ENCODE data around the gene TNRC6C. TPM values are rescaled to one million over a fixed set of nuclear protein-coding genes. Genes with fewer than 3 reads are reported as not detected.

The TNRC6C gene
- total RNA-seq, 1 experiment from 2014 or later: not detected

DNA sequence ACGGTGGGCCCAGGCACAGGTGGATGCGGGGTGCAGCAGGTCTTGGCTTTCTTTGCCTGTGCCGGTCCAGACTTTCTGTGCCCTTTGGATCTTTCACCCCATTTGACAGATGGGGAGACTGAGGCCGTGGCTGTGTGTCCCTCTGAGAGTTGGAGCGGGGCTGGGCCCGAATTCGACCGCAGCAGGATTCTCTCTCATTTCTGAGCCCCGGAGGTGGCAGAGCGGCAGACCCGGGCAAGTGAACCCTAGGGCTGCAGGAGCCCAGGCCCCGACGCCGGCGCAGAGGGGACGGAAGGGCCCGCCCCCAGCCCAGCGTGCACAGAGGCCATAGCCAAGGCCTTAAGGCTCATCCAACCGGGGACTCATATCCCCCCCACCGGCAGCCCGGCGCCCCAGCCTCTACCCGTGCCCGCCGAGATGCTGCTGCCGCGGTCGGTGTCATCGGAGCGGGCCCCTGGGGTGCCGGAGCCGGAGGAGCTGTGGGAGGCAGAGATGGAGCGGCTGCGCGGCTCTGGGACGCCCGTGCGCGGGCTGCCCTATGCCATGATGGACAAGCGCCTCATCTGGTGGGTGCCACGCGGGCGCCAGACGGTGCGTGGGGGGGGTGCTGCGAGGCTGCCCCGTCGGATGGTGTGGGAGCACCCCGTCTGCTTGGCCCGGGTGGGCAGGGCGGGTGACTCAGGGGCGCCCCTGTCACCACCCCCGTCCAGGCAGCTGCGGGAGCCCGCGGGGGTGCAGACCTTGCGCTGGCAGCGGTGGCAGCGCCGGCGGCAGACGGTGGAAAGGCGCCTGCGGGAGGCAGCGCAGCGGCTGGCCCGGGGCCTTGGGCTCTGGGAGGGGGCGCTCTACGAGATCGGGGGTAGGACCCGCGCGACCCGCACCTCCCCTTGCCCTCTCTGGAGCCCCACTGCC, 172.9 kb downstream of the TNRC6C start:
- Histone ChIP-seq H2AFZ (ENCODE audit: low read length) (no peak overlapping the region), H3K27me3 (ENCODE audit: low read length) (no peaks in the 10 kb centered on the region), H3K27ac (ENCODE audit: low read length) (peak overlapping the region; percentile 94), H3K79me2 (ENCODE audit: low read length) (peaks cover 34% of the 10 kb centered on the region), H3K9ac (ENCODE audit: low read length) (peak overlapping the region; percentile 95), H3K9me3 (ENCODE audit: low read length) (no peaks in the 10 kb centered on the region), H3K36me3 (ENCODE audit: insufficient read depth, low read length) (peaks cover 22% of the 10 kb centered on the region), H4K20me1 (ENCODE audit: insufficient read depth, low read depth, low read length) (no peaks in the 10 kb centered on the region), H3K9me2 (replicated peaks; ENCODE audit: insufficient read depth, low read length) (no peaks in the 10 kb centered on the region), H3K4me3 (ENCODE audit: low read length) (peak overlapping the region; percentile 88), H3K4me1 (ENCODE audit: low read length) (peaks cover 69% of the 10 kb centered on the region), H3K4me2 (ENCODE audit: low read depth, low read length, poor library complexity, severe bottlenecking) (peak overlapping the region; percentile 98)
- peak; percentile 86 for DNase-seq

DNA sequence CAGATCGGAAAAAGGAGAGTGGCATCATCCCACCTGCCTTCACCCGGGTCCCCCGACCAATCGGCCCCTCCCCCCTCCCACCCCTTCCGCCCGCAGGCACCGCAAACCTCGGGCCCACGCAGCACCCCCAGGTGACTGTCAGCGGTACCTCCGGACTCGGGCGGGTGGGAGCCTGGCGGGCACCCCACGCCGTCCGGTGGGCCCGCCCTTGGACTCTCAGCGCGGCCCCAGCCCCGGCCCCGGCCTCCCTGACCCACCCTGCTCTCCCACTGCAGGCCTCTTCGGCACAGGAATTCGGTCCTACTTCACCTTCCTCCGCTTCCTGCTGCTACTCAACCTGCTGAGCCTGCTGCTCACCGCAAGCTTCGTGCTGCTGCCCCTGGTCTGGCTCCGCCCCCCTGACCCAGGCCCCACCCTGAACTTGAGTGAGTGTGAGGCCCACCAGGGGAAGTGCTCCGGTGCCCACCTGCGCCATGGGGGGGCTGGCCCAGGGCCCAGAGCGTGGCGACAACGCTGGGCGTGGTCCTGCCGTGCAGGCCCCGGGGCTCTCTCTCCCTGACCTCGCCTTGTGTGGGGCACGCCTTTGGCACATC, 173.7 kb downstream of the TNRC6C start:
- Histone ChIP-seq H3K9me2 (replicated peaks; ENCODE audit: insufficient read depth, low read length) (no peaks in the 10 kb centered on the region), H3K27ac (ENCODE audit: low read length) (peak overlapping the region; percentile 94), H3K9me3 (ENCODE audit: low read length) (no peaks in the 10 kb centered on the region), H2AFZ (ENCODE audit: low read length) (no peak overlapping the region), H3K27me3 (ENCODE audit: low read length) (no peaks in the 10 kb centered on the region), H4K20me1 (ENCODE audit: insufficient read depth, low read depth, low read length) (no peaks in the 10 kb centered on the region), H3K4me2 (ENCODE audit: low read depth, low read length, poor library complexity, severe bottlenecking) (peak overlapping the region; percentile 98), H3K79me2 (ENCODE audit: low read length) (peaks cover 26% of the 10 kb centered on the region), H3K9ac (ENCODE audit: low read length) (peak overlapping the region; percentile 95), H3K36me3 (ENCODE audit: insufficient read depth, low read length) (peaks cover 22% of the 10 kb centered on the region), H3K4me1 (ENCODE audit: low read length) (peaks cover 69% of the 10 kb centered on the region), H3K4me3 (ENCODE audit: low read length) (peak overlapping the region; percentile 88)
- DNase-seq: peak; percentile 93

DNA sequence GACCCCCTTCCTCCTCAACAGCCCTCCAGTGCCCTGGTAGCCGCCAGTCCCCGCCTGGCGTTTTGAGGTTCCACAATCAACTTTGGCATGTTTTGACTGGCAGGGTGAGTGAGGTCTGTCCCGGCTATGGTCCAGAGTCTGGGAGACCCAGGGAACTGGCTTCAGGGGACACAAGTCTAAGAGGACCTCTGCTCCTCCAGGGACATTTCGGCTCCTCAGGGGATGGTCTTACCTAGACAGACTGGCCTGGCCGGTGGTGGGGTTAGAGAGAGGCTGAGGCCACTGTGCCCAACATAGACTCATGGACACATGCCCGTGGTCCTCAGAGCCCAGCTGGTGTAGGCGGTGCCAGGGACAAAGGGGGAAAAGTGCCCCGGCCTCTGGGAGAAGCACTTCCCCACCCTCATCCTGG, 174.3 kb downstream of the TNRC6C start:
- peak overlapping the region; percentile 88 for H3K4me3 ChIP-seq (ENCODE audit: low read length)
- H3K27ac ChIP-seq (ENCODE audit: low read length): peak overlapping the region; percentile 94
- H3K9me2 ChIP-seq (replicated peaks; ENCODE audit: insufficient read depth, low read length): no peaks in the 10 kb centered on the region
- no peaks in the 10 kb centered on the region for H3K27me3 ChIP-seq (ENCODE audit: low read length)
- peak overlapping the region; percentile 95 for H3K9ac ChIP-seq (ENCODE audit: low read length)
- no peak for DNase-seq
- peaks cover 20% of the 10 kb centered on the region for H3K79me2 ChIP-seq (ENCODE audit: low read length)
- H3K4me1 ChIP-seq (ENCODE audit: low read length): peaks cover 69% of the 10 kb centered on the region
- no peaks in the 10 kb centered on the region for H3K9me3 ChIP-seq (ENCODE audit: low read length)
- peaks cover 22% of the 10 kb centered on the region for H3K36me3 ChIP-seq (ENCODE audit: insufficient read depth, low read length)
- H4K20me1 ChIP-seq (ENCODE audit: insufficient read depth, low read depth, low read length): no peaks in the 10 kb centered on the region
- peak overlapping the region; percentile 98 for H3K4me2 ChIP-seq (ENCODE audit: low read depth, low read length, poor library complexity, severe bottlenecking)
- H2AFZ ChIP-seq (ENCODE audit: low read length): no peak overlapping the region

- H3K9me2 ChIP-seq (replicated peaks; ENCODE audit: insufficient read depth, low read length): no peaks in the 10 kb centered on the region
- H4K20me1 ChIP-seq (ENCODE audit: insufficient read depth, low read depth, low read length): no peaks in the 10 kb centered on the region
- peaks cover 19% of the 10 kb centered on the region for H3K79me2 ChIP-seq (ENCODE audit: low read length)
- no peak overlapping the region for H2AFZ ChIP-seq (ENCODE audit: low read length)
- H3K4me2 ChIP-seq (ENCODE audit: low read depth, low read length, poor library complexity, severe bottlenecking): peak overlapping the region; percentile 98
- H3K9me3 ChIP-seq (ENCODE audit: low read length): no peaks in the 10 kb centered on the region
- no peak for DNase-seq
- peaks cover 69% of the 10 kb centered on the region for H3K4me1 ChIP-seq (ENCODE audit: low read length)
- H3K36me3 ChIP-seq (ENCODE audit: insufficient read depth, low read length): peaks cover 22% of the 10 kb centered on the region
- peak overlapping the region; percentile 88; the same call in 1 of the 2 replicates for H3K4me3 ChIP-seq (ENCODE audit: low read length)
- peak overlapping the region; percentile 95 for H3K9ac ChIP-seq (ENCODE audit: low read length)
- H3K27me3 ChIP-seq (ENCODE audit: low read length): no peaks in the 10 kb centered on the region
- H3K27ac ChIP-seq (ENCODE audit: low read length): peak overlapping the region; percentile 94
These were observed 174.9 kb downstream of the TNRC6C start for GRCh38 chr17:78133179-78133951.

DNA sequence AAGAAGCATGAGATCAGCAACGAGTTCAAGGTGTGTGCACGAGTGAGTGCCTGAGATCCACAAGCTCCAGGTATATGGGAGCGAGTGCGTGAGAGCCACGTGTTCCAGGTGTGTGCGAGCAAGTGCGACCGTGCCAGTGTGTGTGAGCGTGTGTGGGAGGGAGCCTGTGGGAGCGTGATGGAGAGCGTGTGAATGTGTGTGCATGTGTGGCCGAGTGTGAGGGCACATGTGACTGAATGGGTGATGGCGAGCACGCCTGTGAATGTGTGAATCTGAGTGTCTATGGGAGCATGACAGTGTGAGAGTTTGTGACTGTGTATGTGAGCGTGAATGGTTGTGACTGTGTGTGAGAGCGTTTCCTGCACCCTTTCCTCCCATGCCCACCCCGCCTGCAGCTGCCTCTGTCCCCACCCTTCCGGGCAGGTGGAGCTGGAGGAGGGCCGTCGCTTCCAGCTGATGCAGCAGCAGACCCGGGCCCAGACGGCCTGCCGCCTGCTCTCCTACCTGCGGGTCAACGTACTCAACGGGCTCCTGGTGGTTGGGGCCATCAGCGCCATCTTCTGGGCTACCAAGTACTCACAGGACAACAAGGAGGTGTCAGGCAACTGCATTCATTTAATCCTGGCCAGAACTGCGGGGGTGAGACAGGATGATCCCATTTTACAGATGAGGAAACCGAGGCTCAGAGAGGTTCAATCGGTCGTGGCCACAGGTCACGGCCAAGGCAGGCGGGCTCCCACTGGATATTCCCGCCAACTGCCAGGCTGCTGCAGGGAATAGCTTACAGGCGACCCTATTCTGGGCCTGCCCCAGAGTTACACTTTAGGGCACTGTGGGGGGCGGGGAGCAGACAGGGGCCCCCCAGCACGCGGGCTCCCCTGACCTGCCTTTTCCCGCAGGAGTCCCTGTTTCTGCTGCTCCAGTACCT, 175.7 kb downstream of the TNRC6C start:
- H2AFZ ChIP-seq (ENCODE audit: low read length): no peak overlapping the region
- peaks cover 63% of the 10 kb centered on the region for H3K4me1 ChIP-seq (ENCODE audit: low read length)
- H3K4me3 ChIP-seq (ENCODE audit: low read length): peak overlapping the region; percentile 88; the same call in 1 of the 2 replicates
- H3K9ac ChIP-seq (ENCODE audit: low read length): peak overlapping the region; percentile 95; the same call in 1 of the 2 replicates
- DNase-seq: peak; percentile 87
- no peaks in the 10 kb centered on the region for H3K9me3 ChIP-seq (ENCODE audit: low read length)
- peak overlapping the region; percentile 94 for H3K27ac ChIP-seq (ENCODE audit: low read length)
- H3K9me2 ChIP-seq (replicated peaks; ENCODE audit: insufficient read depth, low read length): no peaks in the 10 kb centered on the region
- H3K36me3 ChIP-seq (ENCODE audit: insufficient read depth, low read length): peaks cover 22% of the 10 kb centered on the region
- H4K20me1 ChIP-seq (ENCODE audit: insufficient read depth, low read depth, low read length): no peaks in the 10 kb centered on the region
- no peaks in the 10 kb centered on the region for H3K27me3 ChIP-seq (ENCODE audit: low read length)
- H3K79me2 ChIP-seq (ENCODE audit: low read length): peaks cover 19% of the 10 kb centered on the region
- peak overlapping the region; percentile 98 for H3K4me2 ChIP-seq (ENCODE audit: low read depth, low read length, poor library complexity, severe bottlenecking)

DNA sequence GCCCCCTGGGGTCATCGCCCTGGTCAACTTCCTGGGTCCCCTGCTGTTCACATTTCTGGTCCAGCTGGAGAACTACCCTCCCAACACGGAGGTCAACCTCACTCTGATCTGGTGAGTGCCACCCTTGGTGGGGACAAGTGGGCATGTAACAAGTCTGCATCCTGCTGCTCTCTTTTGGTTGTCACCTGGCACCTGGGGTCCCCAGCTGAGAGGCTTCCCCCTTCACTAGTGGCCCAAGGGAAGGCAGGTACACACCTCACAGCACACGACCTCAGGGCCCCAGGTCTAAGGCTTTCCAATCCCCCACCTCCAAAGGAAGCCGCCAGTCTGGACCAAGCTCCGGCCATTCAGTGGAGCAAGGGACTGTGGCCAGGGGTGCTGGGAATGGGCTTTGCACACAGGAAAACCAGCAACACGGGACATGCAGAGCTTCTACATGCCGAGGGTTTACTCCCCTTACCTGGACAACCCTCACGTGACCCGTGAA, 176.4 kb downstream of the TNRC6C start:
- Histone ChIP-seq H3K4me1 (ENCODE audit: low read length) (peaks cover 56% of the 10 kb centered on the region), H3K79me2 (ENCODE audit: low read length) (peaks cover 19% of the 10 kb centered on the region), H3K9me2 (replicated peaks; ENCODE audit: insufficient read depth, low read length) (no peaks in the 10 kb centered on the region), H3K9me3 (ENCODE audit: low read length) (no peaks in the 10 kb centered on the region), H4K20me1 (ENCODE audit: insufficient read depth, low read depth, low read length) (no peaks in the 10 kb centered on the region), H3K27ac (ENCODE audit: low read length) (no peak overlapping the region), H3K36me3 (ENCODE audit: insufficient read depth, low read length) (peaks cover 22% of the 10 kb centered on the region), H3K9ac (ENCODE audit: low read length) (no peak overlapping the region), H3K4me3 (ENCODE audit: low read length) (no peak overlapping the region), H3K27me3 (ENCODE audit: low read length) (no peaks in the 10 kb centered on the region), H3K4me2 (ENCODE audit: low read depth, low read length, poor library complexity, severe bottlenecking) (no peak overlapping the region), H2AFZ (ENCODE audit: low read length) (no peak overlapping the region)
- no peak for DNase-seq

DNA sequence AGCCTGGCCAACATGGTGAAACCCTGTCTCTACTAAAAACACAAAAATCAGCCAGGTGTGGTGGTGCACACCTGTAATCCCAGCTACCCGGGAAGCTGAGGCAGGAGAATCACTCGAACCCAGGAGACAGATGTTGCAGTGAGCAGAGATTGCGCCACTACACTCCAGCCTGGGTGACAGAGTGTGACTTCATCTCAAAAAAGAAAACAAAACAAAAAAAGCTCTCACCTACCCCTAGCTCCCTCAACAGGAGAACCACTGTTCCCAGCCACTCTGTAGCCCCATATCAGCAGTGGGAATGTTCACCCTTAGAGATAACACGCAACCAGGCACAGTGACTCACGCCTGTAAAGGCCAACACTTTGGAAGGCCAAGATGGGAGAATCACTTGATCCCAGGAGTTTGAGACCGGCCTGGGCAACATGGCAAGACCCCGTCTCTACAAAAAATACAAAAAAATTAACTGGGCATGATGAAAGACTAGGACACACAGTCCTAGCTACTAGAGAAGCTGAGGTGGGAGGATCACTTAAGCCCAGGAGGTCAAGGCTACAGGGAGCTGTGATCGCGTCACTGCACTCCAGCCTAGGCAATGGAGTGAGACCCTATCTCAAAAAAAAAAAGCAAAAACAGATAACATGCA, 177.5 kb downstream of the TNRC6C start:
- no peaks in the 10 kb centered on the region for H3K9me3 ChIP-seq (ENCODE audit: low read length)
- no peaks in the 10 kb centered on the region for H4K20me1 ChIP-seq (ENCODE audit: insufficient read depth, low read depth, low read length)
- H3K27ac ChIP-seq (ENCODE audit: low read length): no peak overlapping the region
- H3K9me2 ChIP-seq (replicated peaks; ENCODE audit: insufficient read depth, low read length): no peaks in the 10 kb centered on the region
- no peak for DNase-seq
- peaks cover 16% of the 10 kb centered on the region for H3K79me2 ChIP-seq (ENCODE audit: low read length)
- no peak overlapping the region for H3K4me3 ChIP-seq (ENCODE audit: low read length)
- no peak overlapping the region for H3K9ac ChIP-seq (ENCODE audit: low read length)
- H3K27me3 ChIP-seq (ENCODE audit: low read length): no peaks in the 10 kb centered on the region
- no peak overlapping the region for H3K4me2 ChIP-seq (ENCODE audit: low read depth, low read length, poor library complexity, severe bottlenecking)
- H3K4me1 ChIP-seq (ENCODE audit: low read length): peaks cover 46% of the 10 kb centered on the region
- H3K36me3 ChIP-seq (ENCODE audit: insufficient read depth, low read length): peaks cover 22% of the 10 kb centered on the region
- no peak overlapping the region for H2AFZ ChIP-seq (ENCODE audit: low read length)
